Ammon's horn (tissue), 1 donor: ENCODE results near the gene UBE4B.
"Not testable (repeated sequence)": the region's sequence is repeated elsewhere in the genome, so short reads cannot be mapped to it uniquely, and the experiment has no call there.

ENCODE experiments used
- DNase-seq: peaks from one replicate; pipeline ENCODE4 v3.0.0-alpha.2; 2016; ENCODE audit warnings: low spot score

UBE4B gene

GRCh38 chr1:10210841-10211804 is 178.4 kb downstream of the UBE4B start:
- DNase-seq: peak; percentile 96

- DNase-seq: peak; percentile 65
These were observed 179.2 kb downstream of the UBE4B start for GRCh38 chr1:10211805-10212410.

GRCh38 chr1:10212476-10212875 is 179.7 kb downstream of the UBE4B start:
- DNase-seq: no peak

- peak; percentile 24 for DNase-seq
These were observed 180.5 kb downstream of the UBE4B start for GRCh38 chr1:10213186-10213705.

- DNase-seq: no peak
These were observed 183.5 kb downstream of the UBE4B start for GRCh38 chr1:10216090-10216749.

- peak; percentile 30 for DNase-seq
These were observed 185.1 kb downstream of the UBE4B start for GRCh38 chr1:10217748-10218441.

GRCh38 chr1:10220200-10220599 is 187.4 kb downstream of the UBE4B start:
- no peak for DNase-seq

- not testable (repeated sequence) for DNase-seq
These were observed 187.9 kb downstream of the UBE4B start for GRCh38 chr1:10220657-10221056.

- no peak for DNase-seq
These were observed 192.8 kb downstream of the UBE4B start for GRCh38 chr1:10225573-10225972.

- no peak for DNase-seq
These were observed 195.8 kb downstream of the UBE4B start for GRCh38 chr1:10228528-10228927.

GRCh38 chr1:10229903-10230302 is 197.1 kb downstream of the UBE4B start:
- DNase-seq: no peak
